NCI-H2227 (cell line): ENCODE measurements around the gene GPC3.
"Not testable (repeated sequence)": the region's sequence is repeated elsewhere in the genome, so short reads cannot be mapped to it uniquely, and the experiment has no call there.

ENCODE experiments used
- DNase-seq: peaks from one replicate; lab custom pipeline; 2025; ENCODE audit not compliant: unreplicated experiment; lab: John Stamatoyannopoulos, UW

GPC3 gene

DNA sequence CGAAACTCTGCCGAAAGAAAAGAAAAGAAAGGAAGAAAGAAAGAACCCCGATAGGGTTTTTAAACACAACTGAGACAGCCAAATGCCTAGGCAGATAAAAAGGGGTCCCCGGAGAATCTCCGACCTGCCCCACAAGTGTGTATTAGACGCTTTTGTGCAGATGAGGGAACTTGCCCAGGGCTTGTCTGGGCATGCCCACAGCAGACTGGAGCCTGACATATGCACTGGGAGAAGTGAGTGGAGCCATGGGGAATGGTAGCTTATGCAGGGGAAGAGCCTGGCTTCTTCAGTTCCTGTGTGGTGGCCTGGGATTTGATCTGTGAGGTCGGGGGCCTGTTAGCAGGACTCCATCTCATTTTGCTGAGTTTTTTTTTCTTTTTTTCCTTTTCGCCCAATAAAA lies 199.0 kb downstream of the GPC3 start:
- no peak for DNase-seq

DNA sequence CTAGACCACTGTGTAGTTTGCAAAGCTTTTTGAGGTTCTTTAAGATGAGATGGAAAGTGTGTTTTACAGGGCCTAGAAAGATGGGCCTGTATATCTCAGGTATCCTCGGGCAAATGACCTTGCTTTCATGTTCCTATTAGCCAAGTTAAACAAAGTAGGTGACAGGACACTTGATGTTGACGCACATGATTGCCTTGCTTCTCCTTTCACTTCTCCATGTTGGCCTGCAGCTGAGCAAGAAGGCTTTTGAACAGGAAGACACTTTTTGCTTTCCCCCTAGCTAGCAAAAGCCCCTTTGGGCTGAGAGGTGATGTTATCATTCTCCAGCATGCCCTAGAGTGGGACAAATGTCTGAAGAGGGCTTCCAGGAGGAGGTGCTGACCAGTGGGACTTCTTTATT lies 202.1 kb downstream of the GPC3 start:
- DNase-seq, result no peak

DNA sequence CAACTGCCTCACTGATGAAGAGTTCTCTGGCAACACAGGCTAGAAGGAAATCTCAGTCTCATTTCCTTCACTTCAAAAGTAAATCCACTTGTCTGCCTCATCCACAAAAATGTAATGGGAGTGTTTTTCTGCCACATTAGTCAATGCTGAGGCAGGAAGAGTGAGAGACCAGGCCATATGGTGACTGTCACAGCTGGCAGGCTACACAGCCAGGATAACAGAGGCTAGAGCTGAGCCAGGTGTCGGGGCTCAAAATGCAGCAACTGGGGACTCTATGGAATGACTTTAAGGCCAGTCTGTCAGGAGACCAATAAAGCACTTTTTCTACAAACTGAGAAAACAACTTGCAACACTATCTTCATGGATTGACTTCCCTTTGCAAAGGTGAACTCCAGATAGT lies 204.2 kb downstream of the GPC3 start:
- DNase-seq, result peak; percentile 3

DNA sequence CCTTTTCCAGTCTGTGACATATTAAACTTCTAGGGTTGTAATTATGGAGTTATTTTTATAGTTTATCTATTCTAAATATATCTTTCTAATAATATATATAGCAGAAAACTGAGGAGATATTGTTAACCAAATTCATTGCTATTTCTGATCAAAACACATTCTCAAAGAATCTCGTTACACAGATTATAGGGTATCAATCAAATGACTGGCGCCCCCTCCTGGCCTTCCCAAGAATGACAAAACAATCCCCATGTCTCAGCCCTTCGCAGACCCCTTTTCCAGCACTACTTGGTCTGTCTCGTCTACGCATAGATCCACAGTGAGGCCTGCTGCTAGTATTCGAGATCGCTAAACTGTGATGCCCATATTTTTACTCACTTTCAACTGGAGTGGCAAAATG lies 209.3 kb downstream of the GPC3 start:
- no peak for DNase-seq

DNA sequence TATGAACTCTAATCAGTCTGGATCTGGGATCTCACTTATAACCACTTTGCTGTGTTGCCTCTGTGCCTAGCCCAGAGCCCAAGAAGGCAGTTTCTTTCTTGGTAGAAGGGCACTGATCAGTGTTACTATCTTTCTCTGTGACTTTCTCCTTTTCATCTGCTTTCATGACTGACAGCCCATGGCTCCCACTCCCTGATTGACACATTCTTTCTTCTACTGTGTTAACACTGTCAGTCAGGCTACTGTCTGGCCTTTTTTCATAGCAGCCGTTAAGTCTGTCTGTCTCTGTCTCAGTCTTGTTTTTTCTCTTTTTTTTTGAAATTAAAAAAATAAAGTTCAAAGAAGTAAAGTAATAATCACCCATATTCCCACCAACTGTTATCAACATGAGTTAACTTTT lies 210.6 kb downstream of the GPC3 start:
- DNase-seq, result no peak

DNA sequence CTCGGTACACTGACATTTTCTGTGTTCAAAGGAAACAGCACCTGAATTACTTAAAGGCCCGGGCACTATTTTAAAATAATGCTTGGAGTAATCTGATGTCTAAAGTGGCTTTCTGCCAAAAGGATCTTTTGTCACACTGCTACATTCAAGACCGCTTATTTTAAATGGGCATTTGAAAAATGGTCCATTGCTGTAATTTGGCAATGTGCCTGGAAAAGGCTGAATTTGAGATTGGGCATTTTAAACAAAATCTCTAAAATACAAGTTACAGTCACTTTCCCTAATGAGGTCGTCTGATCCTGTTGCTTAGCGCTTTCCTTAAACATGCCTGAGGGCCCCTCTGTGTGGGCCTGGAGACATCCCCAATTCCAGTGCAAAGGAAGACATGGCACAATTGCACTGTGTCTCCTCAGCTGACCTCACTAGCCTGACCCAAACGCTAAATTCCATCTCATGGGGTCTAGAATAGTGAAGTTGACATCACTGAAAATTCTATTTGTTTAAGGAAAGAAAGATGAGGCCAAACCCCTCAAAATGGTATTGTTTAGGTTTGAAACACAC lies 214.2 kb downstream of the GPC3 start:
- peak; percentile 69 for DNase-seq

DNA sequence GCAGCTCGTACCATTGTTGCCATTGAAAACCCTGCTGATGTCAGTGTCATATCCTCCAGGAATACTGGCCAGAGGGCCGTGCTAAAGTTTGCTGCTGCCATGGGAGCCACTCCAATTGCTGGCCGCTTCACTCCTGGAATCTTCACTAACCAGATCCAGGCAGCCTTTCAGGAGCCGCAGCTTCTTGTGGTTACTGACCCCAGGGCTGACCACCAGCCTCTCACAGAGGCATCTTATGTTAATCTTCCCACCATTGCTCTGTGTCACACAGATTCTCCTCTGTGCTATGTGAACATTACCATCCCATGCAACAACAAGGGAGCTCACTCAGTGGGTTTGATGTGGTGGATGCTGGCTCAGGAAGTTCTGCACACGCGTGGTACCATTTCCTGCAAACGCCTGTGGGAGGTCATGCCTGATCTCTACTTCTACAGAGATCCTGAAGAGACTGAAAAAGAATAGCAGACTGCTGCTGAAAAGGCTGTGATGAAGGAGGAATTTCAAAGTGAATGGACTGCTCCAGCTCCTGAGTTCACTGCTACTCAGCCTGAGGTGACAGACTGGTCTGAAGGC lies 222.3 kb downstream of the GPC3 start:
- DNase-seq, result not testable (repeated sequence)

DNA sequence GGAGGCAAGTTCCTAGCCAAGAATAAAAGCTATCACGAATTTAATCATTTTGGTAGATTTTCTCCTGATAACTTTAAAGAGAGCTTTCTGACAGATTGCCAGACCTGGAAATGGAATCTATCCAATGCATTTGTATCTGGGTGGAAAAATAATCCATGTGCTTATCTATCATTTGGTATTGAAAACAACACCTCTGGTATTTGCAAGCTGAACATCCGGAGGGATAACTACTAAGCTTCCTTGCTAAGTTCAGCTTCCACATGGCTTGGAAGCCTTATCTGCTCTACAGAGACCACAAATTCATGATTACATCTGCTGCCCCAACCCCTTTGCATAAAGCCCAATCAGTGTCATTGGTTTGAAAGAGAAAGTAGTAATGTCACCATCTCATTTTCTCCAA lies 230.7 kb downstream of the GPC3 start:
- no peak for DNase-seq

DNA sequence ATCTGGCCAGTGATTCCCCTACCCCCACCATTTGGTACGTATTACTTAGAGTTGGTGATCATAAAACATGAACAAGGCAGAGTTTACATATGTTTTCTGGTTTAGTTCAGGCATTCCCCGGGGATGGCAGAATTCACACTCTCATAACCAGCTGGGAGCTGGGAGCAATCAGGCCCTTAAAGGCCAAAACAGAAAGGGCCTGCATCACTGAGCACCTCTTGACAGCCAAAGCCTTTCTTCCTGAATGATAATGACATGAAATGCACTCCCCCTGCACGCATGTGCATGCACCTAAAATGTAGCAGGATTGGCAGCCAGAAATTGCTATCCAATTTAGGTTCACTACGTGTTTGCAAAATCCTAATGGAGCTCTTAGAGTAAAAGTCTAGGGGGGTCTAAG lies 235.4 kb downstream of the GPC3 start:
- DNase-seq, result no peak

DNA sequence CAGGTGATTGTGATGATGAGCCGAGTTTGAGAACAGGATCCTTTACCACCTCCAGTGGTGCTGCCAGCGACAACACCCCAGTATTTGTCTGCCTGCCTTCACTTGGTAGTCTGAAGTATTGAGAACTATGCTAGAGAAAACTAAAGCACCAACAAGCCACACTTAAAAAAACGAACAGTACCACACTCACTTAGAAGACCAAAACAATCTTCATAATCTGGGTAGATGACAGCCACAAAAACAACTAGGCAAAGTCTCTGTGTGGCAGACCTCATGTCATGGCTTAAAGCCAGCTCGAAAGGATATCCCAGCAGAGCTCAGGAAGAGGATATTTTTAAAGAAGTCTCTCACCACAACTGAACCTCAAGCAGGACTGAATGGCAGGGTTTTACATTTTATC lies 236.0 kb downstream of the GPC3 start:
- DNase-seq, result no peak

DNA sequence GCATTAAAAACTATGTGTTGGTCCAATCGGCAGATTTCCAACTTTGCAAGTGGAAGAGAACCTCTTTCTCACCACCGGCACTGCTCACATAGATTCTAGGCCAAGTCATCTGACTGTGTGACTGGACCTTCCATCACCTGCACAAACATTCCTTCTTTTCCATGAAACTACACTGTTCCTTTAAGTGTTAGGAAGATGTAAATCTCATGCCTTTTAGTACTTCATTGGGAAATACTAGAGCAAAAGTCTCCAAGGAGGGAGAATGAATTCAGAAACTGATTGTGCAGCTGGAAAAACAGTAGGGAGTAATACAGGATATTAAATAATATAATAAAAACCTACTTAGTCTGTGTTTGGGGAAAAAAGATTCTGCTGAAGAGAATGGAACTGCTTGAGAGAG lies 238.2 kb downstream of the GPC3 start:
- DNase-seq, result no peak

DNA sequence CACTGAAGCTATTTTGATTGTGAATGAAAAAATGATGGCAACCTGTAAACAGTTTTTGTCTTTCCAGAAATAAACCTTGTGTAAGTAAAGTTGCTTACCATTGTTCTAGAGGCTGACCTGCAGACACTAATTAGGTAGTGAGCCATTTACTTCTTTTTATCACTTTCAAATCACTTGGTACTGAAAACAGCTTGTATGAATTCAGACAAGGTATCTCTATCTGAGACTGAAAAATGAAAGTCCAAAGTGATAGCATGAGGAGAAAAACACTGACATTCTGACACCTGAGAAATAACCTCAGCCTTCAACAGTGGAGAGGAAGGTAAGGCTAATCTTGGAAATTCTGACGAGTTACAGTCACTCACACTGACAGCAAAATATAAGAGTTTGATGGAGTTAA lies 238.8 kb downstream of the GPC3 start:
- DNase-seq, result no peak

DNA sequence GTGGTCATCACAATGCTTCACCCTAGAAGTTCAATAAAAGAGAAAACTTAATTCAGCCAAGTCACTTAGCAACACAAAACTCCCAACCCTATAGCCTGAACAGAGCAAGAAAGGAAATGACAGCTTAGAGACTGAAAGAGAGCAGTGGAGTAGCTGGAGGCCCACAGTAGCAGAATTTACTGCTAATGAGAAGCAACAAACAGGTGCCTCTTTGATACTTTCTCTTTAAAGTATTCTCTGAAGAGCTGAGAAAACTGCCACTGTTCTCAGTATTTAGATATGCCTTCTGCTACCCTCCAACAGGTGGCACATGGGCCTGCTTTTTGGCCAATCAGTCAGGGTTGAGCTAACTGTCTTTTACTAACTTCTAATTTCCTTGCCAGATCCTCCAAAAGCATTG lies 240.0 kb downstream of the GPC3 start:
- DNase-seq, result no peak

DNA sequence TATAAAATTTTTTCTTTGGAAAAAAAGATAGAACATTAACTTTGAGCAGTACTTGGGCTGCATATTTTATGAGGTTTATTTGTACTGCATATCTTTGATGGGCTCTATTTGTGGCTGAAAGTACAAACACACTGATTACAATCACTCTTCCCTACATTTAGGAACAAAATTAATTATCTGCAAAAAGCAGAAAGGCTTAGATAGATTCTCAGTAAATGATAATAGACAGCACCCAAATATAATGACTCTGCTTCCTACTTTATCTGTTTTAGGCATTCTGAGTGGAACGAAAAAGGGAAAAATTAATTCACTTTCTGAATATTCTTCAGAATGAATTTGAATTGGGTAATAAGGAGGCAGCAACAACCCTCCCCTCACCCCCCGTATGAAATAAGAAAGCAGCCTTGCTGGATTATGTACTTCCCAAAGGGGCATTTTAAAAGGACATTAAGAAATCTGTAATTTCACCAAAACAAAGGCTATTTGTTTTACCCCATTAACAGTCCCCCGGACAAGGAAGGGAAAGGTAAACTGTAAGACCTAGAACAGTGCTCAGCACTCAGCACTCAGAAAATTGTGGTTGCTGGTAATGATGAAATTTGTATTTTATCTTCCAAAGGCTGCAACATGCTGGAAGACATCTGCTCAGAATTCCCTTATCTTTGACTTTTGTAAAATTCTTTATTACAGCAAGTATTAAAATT lies 242.6 kb downstream of the GPC3 start:
- no peak for DNase-seq

DNA sequence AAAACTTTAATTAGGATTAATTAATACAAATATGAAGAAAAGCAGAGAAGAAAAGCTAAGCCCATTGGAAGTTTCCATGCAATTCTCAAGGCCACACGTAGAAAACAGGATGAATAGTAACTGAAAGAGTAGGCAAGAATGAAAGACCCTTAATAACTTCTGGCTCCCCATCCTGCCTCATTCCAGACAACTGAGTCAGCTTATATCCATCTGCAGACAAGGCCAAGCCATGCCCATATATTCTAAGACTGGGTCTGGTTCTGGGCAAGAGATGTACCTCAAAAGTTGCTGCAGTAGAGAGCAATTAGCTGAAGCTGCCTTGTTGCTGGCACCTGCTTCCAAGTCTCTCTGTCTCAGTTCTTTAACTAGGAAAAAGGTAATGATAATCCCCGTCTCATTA lies 244.1 kb downstream of the GPC3 start:
- no peak for DNase-seq

DNA sequence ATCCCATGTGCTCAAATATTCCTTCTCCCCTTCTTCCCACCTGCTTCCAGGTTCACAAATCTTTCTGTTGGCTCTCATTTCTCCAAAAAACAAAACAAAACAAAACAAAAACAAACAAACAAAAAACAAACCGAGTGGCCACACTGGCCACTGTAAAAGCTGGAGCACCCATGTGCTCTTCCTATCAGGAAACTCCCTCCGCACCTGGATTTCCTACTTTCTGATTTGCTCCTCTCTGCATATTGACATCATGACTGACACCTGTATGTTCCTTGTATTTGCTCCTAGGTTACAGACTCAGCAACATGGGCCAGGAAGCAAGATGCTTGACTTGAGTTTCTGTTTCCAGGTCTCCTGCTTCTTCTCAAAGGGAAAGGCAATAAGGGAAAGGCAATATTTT lies 258.8 kb downstream of the GPC3 start:
- no peak for DNase-seq

DNA sequence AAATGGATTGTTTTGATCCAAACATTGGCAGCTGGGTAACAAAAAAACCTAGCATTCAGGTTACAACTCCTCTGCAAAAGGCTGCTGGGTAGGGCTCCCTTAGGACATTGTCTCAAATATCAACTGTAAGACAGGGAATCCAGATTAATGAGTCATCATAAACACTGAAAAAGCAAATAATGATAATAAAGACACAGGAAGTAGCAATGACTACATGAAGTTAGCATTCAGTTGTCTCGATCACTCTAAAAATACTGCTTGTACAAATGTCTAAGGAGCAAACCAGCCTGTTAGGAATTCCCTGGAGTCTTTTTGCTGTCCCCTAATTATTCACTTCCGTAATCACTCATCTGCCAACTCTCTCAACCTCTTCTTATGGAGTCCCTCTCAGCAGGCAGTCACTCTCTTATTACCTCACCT lies 259.2 kb downstream of the GPC3 start:
- no peak for DNase-seq

DNA sequence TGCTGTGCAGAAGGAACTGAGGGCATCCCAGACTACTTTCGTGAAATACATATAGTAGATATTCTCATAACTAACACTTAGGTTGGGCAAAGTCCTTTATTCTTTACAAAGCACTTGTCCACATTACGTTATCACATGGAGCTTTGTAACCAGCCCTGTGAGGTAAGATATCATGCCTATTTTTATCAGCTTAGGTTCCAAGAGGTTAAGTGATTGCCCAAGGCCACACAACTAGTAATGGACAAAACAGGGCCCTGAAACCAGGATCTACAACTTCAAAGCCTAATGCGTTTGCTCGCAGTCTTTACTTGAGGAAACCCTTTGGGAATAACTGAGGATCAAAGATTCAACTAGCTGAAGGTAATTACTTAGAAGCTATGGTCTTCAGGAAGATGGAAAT lies 261.5 kb downstream of the GPC3 start:
- DNase-seq, result no peak

DNA sequence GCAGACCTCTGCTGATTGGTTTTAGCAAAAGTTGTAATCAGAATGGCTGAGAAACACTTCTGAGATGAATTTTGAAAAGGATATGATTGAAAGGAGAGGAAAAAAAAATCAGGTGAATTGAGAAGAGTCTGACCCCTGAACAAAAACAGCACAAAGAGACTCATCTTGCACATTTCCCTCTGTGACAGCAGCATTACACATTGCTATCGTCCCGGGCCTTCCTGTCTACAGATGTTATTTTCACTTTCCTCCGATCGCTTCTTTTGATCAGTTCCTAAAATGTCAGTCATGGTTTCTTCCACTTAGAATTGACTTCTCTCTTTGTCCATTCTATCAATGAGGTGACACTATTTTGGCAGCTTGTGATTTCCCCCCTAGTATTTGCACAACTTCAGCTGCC lies 262.6 kb downstream of the GPC3 start:
- DNase-seq, result no peak

DNA sequence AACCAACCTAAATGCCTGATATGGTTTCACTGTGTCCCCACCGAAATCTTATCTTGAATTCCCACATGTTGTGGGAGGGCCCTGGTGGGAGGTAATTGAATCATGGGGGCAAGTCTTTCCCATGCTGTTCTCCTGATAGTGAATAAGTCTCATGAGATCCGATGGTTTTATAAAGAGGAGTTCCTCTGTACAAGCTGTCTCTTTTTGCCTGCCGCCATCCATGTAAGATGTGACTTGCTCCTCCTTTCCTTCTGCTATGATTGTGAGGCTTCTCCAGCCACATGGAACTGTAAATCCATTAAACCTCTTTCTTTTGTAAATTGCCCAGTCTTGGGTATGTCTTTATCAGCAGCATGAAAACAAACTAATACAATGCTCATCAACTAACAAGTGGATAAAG lies 265.1 kb downstream of the GPC3 start:
- DNase-seq, result not testable (repeated sequence)

DNA sequence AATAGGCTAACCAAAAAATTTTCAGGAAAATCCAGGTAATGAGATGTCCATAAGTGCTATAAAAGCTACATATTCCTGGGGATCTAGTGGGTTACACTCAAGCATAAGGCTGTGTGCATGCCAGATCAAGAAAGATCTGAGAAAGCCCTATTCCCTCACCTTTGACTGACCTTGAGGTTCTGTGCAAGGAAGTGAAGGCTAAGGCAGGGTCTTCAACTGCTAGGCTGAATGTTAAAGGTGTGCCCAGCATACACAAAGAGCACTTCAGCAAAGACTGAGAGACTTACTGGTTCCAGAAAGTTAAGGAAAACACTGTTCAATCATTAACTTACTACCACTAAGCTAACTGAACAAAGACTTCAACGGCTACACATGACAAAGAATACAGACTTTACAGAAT lies 269.7 kb downstream of the GPC3 start:
- no peak for DNase-seq

DNA sequence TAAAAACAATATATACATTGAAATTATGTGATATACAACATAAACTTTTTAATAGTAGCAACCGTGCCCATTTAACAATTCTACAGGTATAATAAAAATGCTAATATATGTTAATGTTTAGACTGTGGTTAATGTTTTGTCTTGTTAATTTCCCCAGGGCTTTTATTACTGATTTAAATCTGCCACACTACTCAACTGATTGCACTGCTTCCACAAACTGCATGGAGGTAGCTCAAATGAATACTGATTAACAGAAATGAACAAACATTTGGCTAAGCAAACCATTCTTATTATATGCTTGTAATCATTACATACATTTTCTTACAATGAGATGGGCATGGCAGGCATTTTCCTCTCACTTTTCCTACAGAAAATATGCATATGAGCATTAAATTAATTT lies 275.9 kb downstream of the GPC3 start:
- DNase-seq, result no peak

DNA sequence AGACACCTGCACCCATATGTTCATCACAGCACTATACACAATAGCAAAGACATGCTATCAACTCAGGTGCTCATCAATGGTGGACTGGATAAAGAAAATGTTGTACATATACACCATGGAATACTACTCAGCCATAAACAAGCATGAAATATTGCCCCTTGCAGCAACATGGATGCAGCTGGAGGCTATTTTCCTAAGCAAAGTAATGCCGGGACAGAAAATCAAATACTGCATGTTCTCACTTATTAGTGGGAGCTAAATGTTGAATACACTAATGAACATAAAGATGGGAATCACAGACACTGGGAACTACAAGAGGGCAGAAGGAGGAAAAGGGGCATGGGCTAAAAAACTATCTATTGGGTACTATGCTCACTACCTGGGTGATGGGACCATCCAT lies 278.5 kb downstream of the GPC3 start:
- DNase-seq, result no peak
